ENCODE data around the gene TRIM40. TPM values are rescaled to one million over a fixed set of nuclear protein-coding genes. Genes with fewer than 3 reads are reported as not detected.
A peak's percentile ranks its signal among the peaks of the same experiment; 100 is the strongest.
"Not testable (repeated sequence)": the region's sequence is repeated elsewhere in the genome, so short reads cannot be mapped to it uniquely, and the experiment has no call there.

TRIM40 gene
- total RNA-seq, 2 donors from 2014 or later, result not detected

DNA sequence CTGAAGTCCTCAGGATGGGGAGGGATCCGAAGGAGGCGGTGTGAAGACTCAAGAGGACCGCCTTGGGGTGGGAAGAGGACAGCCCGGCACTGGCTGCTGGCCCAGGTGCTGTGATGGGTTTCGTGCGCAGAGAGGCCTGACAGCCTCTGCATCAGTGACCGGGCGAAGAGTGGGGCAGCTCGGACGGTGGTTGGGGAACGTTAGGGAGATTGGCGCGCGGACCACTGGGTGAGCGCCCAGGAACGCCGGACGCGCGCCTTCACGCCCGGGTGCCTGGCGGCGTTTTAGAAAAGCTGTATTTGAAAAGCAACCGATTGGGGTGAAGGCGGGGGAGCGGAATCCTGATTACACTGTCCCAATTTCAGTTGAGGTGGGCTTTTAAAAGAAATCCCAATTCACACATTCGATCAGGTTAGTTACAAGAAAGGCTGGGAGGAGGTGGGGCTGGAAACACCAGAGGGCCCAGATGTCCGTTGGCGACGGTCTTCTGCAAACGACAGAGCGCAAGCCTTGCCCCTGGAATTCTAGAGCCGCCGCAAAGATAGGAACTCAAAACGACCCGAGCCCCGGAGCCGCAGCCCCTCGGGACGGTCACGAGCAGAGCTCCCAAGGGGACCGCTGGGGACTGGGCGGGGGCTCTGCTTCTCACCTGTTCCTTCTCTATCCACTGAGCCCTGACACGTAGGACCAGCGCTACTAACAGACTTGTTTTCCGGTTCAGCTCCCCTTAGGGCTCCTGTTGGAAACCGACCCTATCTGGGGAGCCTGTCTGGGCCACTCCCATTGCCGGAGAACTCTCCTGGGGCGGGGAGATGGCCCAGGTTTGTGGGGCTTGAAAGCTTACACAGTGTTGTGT lies 8.5 kb upstream of the TRIM40 start:
- H3K27me3 Mint-ChIP-seq (ENCODE audit: low read depth), result peaks cover 71% of the 10 kb centered on the region
- ATAC-seq (replicated peaks in 1 of 2), result no peak

DNA sequence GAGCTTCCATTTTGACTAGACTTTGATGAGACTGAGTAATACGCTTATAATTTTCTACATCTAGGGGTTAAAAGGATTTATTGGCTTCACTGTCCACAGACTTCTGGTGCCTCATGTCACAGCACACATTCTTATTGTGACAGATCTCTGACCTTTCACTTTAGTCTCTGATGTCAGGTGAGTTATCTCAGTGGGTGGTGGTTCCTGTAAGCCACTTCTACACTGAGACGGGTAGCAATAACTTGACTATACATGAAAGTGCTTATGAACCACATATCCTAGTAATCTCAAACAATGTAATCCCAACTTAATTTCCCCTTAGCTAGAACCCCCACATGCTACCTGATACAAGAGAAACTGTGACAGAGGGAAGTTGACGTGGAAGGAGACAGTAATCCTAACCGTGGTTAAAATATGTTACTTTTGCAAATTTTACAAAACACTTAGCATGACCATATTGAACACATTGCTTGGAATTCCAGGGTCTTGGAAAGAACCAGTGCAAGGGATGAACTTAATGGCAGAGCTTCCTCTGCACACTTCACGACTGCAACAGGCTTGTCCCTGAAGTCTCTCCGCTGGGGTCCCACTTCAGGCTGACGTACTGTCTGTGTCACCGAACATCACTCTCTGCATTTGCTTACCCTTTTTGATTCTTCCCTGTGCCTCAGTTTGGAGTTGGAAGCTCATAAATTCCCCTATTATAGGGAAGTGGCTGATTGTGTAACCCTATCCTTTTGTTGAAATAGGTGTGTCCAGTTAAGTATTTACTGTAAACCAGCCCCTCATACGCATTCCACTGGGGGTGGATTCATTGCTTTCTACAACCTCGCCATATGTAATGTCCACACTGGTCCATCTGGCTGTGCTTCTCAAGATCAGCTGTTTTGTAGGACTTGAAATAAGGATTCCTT lies 6.4 kb upstream of the TRIM40 start:
- Mint-ChIP-seq H3K4me1 (ENCODE audit: low read depth) (peaks cover 33% of the 10 kb centered on the region), H3K4me3 (peak overlapping the region in 1 of 2 donors; percentile 26), H3K36me3 (ENCODE audit: insufficient read depth in 2 of 2) (no peaks in the 10 kb centered on the region), H3K9me3 (no peaks in the 10 kb centered on the region), H3K27me3 (ENCODE audit: low read depth) (peaks cover 83% of the 10 kb centered on the region), H3K27ac (no peak overlapping the region)
- ATAC-seq (replicated peaks in 1 of 2), result peak; percentile 81 to 88
- DNase-seq, result peak in 1 of 2 donors; percentile 15

More for the DNA sequence above, 8.5 kb upstream of the TRIM40 start:
- no peak for DNase-seq
- Mint-ChIP-seq H3K9me3 (no peaks in the 10 kb centered on the region), H3K27ac (no peak overlapping the region), H3K4me3 (peak overlapping the region in 1 of 2 donors; percentile 53), H3K36me3 (ENCODE audit: insufficient read depth in 2 of 2) (no peaks in the 10 kb centered on the region), H3K4me1 (ENCODE audit: low read depth) (peaks cover 33% of the 10 kb centered on the region)

DNA sequence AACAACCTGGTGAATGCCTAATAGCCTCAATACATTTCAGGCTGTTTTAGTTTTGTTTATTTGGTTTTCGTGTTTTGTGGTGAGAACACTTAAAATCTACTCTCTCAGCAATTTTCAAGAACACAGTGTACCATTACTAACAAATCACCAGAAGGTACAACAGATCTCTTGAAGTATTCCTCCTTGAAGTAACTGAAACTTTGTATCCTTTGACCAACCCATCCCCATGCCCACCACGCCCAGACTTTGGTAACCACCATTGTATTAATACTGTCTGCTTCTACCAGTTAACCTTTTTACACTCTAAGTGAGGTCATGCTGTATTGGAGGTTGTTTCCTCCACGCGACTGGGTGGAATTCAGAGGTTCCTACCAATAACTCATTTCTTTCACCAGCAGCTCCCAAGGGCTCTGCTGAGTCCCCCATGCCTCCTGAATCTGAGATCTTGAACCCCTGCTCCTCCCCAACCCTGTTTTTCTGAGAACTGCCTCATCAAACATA lies 5.7 kb upstream of the TRIM40 start:
- Mint-ChIP-seq H3K4me1 (ENCODE audit: low read depth) (peaks cover 33% of the 10 kb centered on the region), H3K4me3 (no peak overlapping the region), H3K27ac (no peak overlapping the region), H3K36me3 (ENCODE audit: insufficient read depth in 2 of 2) (no peaks in the 10 kb centered on the region), H3K9me3 (no peaks in the 10 kb centered on the region), H3K27me3 (ENCODE audit: low read depth) (peaks cover 84% of the 10 kb centered on the region)
- ATAC-seq (replicated peaks in 1 of 2) (no peak), DNase-seq (no peak)

DNA sequence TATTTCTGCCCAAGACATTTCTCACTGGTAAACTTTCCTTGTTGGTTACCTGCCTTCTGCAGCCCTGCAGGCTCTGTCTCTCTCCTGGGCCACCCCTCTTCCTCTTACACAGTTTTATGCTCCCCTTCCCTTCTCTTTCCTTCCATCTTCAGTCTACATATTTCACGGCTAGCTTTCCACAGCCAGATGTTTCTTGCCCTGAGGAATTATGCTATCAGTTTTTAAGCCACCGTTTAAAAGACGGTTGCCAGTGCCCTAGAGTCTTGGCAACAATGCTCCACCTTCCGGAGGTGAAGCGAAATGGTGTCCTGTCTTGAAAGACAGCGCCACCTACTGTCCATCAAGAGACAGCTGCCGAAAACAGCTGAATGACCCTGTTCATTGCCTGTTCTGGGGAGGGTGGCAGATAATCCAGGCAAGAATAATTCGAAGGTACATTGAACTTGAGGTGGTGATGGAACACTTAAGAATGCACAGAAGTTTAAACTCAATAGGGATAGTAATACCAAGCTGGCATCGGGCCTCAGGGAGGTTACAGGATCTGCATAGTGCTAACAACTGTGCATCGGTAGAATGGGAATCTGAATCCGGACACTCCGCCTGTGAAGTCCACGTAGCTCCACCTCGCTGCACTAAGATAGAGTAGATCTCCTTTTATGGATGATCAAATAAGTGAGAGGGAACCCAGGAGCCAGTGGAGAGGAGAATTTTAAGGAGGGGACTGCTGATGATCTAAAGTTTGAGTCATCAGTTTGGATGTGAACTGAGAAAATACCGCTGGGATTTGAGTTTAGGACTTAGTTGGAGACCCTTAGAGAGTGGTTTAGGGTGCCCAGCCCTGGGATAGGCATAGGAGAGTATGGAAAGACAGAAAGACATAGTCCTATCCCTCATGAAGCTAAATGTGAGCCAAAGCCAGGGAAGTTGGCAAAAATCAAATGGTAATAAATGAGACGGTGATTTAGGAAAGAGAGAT lies 4.8 kb upstream of the TRIM40 start:
- peaks cover 38% of the 10 kb centered on the region for H3K4me1 Mint-ChIP-seq (ENCODE audit: low read depth)
- H3K36me3 Mint-ChIP-seq (ENCODE audit: insufficient read depth in 2 of 2), result no peaks in the 10 kb centered on the region
- peaks cover 74% of the 10 kb centered on the region for H3K27me3 Mint-ChIP-seq (ENCODE audit: low read depth)
- peak; percentile 65 to 70 for DNase-seq
- H3K27ac Mint-ChIP-seq, result peak overlapping the region; percentile 35
- ATAC-seq (replicated peaks in 1 of 2), result peak; percentile 78 to 79
- peak overlapping the region in 1 of 2 donors; percentile 58 for H3K4me3 Mint-ChIP-seq
- H3K9me3 Mint-ChIP-seq, result no peaks in the 10 kb centered on the region

DNA sequence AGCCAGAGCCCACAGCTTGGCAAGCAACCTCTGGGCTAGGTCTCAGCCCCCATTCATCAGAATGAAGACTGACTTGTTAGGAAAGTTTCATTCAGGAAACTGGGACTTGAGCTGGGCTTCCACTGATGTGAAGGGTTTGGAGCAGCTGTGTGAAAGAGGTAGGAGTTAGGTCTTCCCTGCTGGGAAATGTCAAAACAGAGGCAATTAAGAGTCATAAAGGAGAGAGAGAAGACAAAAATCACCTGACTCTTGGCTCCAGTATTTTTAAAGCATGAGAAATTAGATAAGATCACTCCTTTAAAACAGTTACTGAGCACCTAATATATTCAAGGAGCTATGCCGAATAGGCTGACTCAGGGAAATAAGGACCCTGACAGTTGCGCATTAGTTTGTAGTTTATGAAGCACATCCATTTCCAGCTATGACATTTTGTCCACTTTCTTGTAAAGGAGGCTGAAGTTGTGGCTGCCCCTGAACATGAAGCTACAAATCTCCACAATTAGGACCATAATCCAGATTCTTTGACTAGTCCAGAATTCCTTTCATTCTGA lies 3.9 kb upstream of the TRIM40 start:
- Mint-ChIP-seq H3K27me3 (ENCODE audit: low read depth) (peaks cover 67% of the 10 kb centered on the region), H3K36me3 (ENCODE audit: insufficient read depth in 2 of 2) (no peaks in the 10 kb centered on the region)

DNA sequence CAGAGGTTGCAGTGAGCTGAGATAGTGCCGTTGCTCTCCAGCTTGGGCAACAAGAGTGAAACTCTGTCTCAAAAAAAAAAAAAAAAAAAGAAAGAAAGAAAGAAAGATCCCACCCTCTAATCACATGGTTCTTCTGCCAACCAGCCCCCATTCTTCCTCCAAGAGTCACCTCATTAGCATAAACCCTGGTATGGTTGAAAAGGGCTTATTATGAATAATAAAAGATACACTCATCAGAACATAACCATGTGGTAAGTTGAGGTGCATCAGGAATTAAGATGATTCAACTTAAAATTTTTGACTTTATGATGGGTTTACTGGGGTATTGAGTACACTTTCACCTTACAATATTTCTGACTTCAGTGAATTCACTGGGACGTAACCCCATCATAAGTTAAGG lies 793 bp upstream of the TRIM40 start:
- Mint-ChIP-seq H3K36me3 (ENCODE audit: insufficient read depth in 2 of 2) (no peaks in the 10 kb centered on the region), H3K9me3 (no peaks in the 10 kb centered on the region), H3K27ac (no peak overlapping the region), H3K4me1 (ENCODE audit: low read depth) (peaks cover 18% of the 10 kb centered on the region), H3K27me3 (ENCODE audit: low read depth) (peaks cover 60% of the 10 kb centered on the region), H3K4me3 (no peak overlapping the region)
- ATAC-seq (replicated peaks in 1 of 2) (no peak), DNase-seq (no peak)

More for the DNA sequence above, 3.9 kb upstream of the TRIM40 start:
- H3K4me3 Mint-ChIP-seq, result no peak overlapping the region
- no peaks in the 10 kb centered on the region for H3K9me3 Mint-ChIP-seq
- DNase-seq, result no peak
- no peak for ATAC-seq (replicated peaks in 1 of 2)
- no peak overlapping the region for H3K27ac Mint-ChIP-seq
- peaks cover 41% of the 10 kb centered on the region for H3K4me1 Mint-ChIP-seq (ENCODE audit: low read depth)

DNA sequence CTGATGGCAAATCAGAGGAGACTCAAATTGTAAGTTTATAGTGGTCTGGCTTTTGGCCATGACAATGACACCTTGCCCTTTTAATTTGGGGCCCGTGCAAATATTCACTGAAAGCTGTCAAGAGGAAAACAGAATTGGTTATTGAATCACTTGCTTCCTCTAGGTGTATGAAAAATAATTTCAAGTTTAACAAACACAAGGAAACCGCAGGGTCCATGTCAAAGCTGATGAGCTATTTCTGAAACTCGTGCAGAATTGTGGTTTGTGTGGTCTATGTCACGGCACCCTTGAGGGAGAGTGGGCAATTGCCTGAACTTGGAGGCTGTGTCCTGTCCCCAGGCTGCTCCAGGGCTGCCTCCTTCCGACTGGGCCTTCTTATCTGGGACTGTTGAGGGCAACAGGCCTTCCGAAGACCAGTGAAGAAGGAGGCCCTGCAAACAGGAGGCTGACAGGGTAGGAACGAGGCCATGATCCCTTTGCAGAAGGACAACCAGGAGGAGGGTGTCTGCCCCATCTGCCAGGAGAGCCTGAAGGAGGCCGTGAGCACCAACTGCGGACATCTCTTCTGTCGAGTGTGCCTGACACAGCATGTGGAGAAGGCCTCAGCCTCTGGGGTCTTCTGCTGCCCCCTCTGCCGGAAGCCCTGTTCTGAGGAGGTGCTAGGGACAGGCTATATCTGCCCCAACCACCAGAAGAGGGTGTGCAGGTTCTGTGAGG lies 788 bp downstream of the TRIM40 start:
- Mint-ChIP-seq H3K27me3 (ENCODE audit: low read depth) (peaks cover 60% of the 10 kb centered on the region), H3K27ac (no peak overlapping the region), H3K36me3 (ENCODE audit: insufficient read depth in 2 of 2) (no peaks in the 10 kb centered on the region), H3K4me1 (ENCODE audit: low read depth) (peaks cover 8% of the 10 kb centered on the region), H3K9me3 (no peaks in the 10 kb centered on the region), H3K4me3 (no peak overlapping the region)
- ATAC-seq (replicated peaks in 1 of 2) (peak; percentile 74 to 79), DNase-seq (peak in 1 of 2 donors; percentile 21)

DNA sequence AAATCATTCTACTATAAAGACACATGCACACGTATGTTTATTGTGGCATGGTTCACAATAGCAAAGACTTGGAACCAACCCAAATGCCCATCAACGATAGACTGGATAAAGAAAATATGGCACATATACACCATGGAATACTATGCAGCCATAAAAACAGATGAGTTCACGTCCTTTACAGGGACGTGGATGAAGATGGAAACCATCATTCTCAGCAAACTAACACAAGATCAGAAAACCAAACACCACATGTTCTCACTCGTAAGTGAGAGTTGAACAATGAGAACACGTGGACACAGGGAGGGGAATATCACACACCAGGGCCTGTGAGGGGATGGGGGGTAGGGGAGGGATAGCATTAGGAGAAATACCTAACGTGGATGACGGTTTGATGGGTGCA lies 4.3 kb downstream of the TRIM40 start:
- DNase-seq; ATAC-seq (replicated peaks in 1 of 2); H3K9me3 Mint-ChIP-seq; H3K27ac Mint-ChIP-seq; H3K4me1 Mint-ChIP-seq (ENCODE audit: low read depth); H3K36me3 Mint-ChIP-seq (ENCODE audit: insufficient read depth in 2 of 2); H3K4me3 Mint-ChIP-seq: not testable (repeated sequence)
- H3K27me3 Mint-ChIP-seq (ENCODE audit: low read depth), result peaks cover 67% of the 10 kb centered on the region

DNA sequence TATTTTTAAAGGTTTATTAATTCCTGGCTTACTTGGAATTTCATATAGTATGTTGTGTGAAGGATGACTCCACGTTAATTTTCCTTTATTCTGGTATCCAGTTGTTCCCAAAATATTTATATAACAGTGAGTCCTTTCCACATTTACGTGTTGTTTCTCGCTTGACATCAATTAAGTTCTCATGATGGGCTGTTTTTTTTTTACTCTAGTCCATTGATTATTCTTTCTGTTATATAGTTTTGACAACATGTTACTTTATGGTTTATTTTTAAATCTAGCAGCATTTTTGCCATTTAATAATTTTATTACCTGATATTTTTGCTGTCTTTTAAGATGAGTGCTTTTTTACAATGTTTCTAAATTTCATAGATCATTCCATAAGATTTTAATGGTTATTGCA lies 6.7 kb downstream of the TRIM40 start:
- no peaks in the 10 kb centered on the region for H3K9me3 Mint-ChIP-seq
- no peak overlapping the region for H3K4me3 Mint-ChIP-seq
- no peak for DNase-seq
- H3K27me3 Mint-ChIP-seq (ENCODE audit: low read depth), result peaks cover 70% of the 10 kb centered on the region
- H3K36me3 Mint-ChIP-seq (ENCODE audit: insufficient read depth in 2 of 2), result no peaks in the 10 kb centered on the region
- no peaks in the 10 kb centered on the region for H3K4me1 Mint-ChIP-seq (ENCODE audit: low read depth)
- no peak for ATAC-seq (replicated peaks in 1 of 2)
- H3K27ac Mint-ChIP-seq, result no peak overlapping the region

DNA sequence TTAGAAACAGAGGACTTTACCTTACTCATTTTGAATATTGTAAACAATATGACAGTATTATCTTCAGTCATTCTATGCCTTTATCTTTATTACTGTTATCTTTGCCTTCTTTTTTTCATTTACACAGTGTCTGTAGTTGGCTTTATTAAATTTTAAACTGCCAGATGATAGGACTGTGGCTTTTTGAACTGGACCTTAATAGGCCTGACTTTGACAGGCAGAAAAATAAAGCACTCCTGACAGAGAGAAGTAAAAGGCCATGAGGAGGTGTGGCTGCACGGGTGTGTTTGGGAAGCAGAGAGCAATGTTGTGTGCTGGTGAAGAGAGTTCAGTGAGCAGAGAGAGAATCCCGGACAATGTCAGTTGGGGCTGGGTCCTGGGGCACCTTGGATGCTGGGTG lies 7.8 kb downstream of the TRIM40 start:
- H3K27me3 Mint-ChIP-seq (ENCODE audit: low read depth), result peaks cover 67% of the 10 kb centered on the region
- H3K4me3 Mint-ChIP-seq, result no peak overlapping the region
- no peak for DNase-seq
- ATAC-seq (replicated peaks in 1 of 2), result no peak
- H3K9me3 Mint-ChIP-seq, result no peaks in the 10 kb centered on the region
- H3K27ac Mint-ChIP-seq, result no peak overlapping the region
- no peaks in the 10 kb centered on the region for H3K4me1 Mint-ChIP-seq (ENCODE audit: low read depth)
- no peaks in the 10 kb centered on the region for H3K36me3 Mint-ChIP-seq (ENCODE audit: insufficient read depth in 2 of 2)

DNA sequence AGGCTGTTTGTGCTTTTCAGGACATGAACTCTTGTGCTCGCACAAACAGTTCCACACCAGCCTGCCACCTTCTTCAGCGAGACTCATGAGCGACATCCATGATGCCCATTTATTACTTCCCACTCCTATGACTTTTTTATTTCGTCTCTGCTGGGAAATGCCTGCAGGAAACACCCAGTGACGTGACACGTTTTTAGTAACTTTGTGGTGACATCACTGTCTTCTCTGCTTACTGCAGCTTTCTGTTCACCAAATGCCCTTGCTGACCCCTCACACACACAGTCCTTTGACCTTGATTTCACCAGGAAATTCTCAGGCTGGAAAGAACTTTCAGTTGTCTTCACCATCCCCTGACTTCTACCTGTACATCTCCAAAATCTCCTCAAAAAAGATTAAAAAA lies 8.9 kb downstream of the TRIM40 start:
- Mint-ChIP-seq H3K27me3 (ENCODE audit: low read depth) (peaks cover 61% of the 10 kb centered on the region), H3K4me1 (ENCODE audit: low read depth) (no peaks in the 10 kb centered on the region), H3K4me3 (no peak overlapping the region)

More for the DNA sequence above, 8.9 kb downstream of the TRIM40 start:
- DNase-seq, result no peak
- Mint-ChIP-seq H3K9me3 (no peaks in the 10 kb centered on the region), H3K27ac (no peak overlapping the region), H3K36me3 (ENCODE audit: insufficient read depth in 2 of 2) (no peaks in the 10 kb centered on the region)
- ATAC-seq (replicated peaks in 1 of 2), result no peak
